GM19467 (cell line): ENCODE results near the gene CMBL.
"Not testable (repeated sequence)": the region's sequence is repeated elsewhere in the genome, so short reads cannot be mapped to it uniquely, and the experiment has no call there.

ENCODE experiments used
- ATAC-seq: cut with Tn5 transposase; IDR thresholded peaks from one replicate; pipeline ENCODE4 v1.9.1; 2021; ENCODE audit warnings: mild to moderate bottlenecking, moderate library complexity; ENCODE audit not compliant: unreplicated experiment

Gene CMBL

DNA sequence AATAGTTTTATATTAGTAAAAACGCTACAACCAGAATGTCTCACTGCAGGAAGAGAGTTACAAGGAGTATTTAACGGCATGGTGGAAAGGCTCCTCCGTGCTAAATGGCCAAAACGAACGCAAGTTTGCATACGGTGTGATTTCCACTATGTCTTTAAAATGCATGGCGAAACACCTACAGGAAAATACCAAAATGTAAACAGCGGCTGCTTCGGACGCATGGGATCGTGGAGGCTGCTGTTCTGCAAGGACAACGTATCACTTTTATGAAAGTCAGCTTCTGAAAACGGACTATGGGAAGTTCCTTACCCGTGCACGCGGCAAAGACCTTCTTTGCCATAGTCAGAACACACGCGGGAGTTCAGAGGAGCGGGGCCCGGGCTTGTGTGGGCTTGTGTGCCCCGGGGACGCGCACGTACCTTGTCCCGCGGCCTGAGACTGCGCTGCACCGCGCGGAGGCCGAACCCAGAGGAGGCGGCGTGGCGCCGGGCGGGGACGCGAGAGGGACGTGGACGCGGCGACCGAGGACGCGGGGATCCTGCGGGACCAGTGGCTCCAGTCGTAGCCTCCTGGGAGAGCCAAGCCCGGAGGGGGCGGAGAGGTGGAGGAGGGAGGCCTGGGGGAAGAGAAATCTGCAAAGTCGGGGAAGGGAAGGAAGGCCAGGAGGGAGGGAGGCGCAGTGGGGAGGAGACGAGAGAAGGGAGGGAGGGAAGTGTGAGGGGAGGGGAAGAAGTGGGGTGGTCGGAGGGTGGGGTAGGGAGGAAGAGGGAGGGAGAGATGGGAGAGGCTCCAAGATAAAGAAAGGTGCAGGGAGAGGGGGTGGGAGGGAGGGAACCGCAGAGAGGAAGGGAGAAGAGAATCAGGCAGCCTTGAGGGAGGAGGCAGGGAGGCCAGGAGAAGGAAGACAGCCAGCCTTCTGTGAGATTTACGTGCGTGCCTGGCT is at the start of gene CMBL:
TSS of gene CMBL (minus strand) at position 697 of the 943 bp plus-strand sequence. CDS start 17,140 bp downstream, outside the sequence.
- ATAC-seq, result peak; percentile 84

GRCh38 chr5:10355071-10355889 is 47.6 kb upstream of the CMBL start:
- no peak for ATAC-seq

- ATAC-seq, result peak; percentile 11
Observed at GRCh38 chr5:10354048-10354872, 46.6 kb upstream of the CMBL start.

DNA sequence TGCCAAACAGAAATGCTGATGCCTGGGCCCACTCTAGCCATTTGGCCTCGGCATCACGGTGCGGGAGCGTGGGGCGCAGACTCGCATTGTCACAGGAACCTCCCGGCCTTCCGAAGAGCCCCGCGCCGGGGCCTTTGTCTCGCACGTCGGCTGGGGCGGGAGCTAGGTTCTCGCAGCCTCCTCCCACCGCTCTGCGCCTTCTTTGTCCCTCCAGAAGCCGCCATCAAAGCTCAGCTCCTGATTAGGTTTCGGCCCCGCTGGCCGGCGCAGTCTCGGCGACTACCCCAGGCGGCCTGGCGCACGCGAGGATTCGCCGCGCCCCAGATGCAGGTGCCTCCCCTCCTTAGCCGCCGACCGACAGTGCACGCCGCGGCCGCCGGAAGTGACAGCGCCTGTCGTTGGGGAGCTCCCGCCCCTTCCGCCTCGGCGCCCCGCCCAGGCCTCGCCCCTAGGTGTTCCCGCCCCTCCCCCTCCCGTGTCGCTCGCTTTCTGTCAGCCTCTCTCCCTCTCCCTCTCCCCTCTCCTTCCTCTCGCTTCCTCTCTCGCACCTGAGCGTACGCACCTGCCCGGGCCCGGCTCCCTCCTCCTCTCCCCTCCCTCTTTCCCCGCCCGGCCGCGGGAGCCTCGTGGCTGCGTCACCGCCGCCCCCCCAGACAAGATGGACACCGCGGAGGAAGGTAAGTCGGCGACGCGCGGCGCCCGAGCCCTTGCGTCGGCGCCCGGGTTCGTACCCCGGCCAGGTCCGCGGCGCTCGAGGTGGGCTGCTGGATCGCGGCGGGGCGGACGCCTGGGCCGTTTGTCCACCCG is 45.7 kb upstream of the CMBL start, which contains the start of gene MARCHF6:
TSS of gene MARCHF6 (plus strand) at position 455 of the 807 bp plus-strand sequence. CDS start at position 659, 204 bp downstream.
- ATAC-seq, result peak; percentile 88

- peak; percentile 17 for ATAC-seq
Observed at GRCh38 chr5:10352430-10353240, 44.9 kb upstream of the CMBL start.

GRCh38 chr5:10351919-10352318 is 44.2 kb upstream of the CMBL start:
- ATAC-seq, result no peak

DNA sequence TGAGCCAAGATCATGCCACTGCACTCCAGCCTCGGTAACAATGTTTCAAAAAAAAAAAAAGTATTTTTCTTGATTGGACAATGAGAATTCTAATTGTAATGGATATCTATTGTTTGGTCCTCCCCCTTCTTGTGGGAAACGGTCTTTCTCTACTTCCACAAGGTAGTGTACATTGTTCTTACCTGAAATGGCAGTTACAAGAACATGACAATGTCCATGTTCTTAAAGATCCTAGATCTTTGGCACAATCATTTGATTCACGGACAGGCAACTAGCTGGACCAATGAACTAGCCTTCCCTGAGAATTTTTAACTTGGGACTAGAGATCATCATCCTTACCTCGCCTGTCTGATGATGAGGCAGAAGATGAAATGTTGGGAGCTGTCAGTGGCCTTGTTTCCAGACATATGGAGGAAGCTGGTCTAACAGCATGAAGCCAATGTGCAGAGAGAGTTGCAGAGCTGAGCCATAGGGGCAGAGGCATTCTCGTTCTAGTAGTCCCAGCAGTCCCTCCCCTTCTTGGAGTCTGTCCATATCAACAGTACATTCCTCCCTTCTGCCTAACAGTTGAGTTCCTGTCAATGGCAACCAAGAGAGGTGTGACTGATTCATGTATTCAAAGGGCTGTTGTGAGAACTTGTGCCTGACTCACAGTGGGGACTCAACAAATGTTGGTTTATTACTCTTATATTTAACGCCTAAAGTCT is 43.6 kb upstream of the CMBL start:
- no peak for ATAC-seq

DNA sequence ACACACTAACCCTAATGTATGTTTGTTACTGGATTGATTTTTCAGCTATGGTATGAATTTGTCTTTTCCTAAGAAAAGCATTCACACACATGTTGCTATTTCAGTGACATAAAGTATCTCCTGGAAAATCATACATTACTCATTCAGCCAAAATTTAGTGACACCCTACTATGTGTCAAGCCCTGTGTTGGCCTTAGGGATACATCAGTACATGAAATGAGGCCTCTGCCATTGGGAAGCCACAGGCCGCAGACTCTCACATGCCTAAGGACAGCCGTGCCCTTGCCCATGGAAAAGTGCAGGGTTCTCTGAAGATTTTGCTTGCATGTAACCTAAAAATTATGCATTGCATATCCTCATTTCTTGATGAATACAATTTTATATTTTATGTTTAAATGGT is 40.6 kb upstream of the CMBL start:
- no peak for ATAC-seq

DNA sequence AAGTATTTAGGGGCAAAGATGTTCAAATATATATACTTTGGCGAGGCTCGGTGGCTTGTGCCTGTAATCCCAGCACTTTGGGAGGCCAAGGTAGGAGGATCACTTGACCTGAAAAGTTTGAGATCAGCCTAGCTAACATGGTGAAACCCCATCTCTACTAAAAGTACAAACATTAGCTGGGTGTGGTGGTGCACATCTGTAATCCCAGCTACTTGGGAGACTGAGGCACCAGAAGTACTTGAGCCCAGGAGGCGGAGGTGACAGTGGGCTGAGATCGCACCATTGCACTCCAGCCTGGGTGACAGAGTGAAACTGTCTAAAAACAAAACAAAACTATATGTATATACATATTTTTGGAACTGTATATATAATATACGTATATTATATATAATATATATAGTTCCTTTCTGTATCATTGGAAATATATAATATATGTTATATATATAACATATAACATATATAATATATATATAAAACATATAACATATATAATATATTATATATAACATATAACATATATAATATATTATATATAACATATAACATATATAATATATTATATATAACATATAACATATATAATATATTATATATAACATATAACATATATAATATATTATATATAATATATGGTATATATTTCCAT is 36.9 kb upstream of the CMBL start:
- ATAC-seq, result not testable (repeated sequence)

DNA sequence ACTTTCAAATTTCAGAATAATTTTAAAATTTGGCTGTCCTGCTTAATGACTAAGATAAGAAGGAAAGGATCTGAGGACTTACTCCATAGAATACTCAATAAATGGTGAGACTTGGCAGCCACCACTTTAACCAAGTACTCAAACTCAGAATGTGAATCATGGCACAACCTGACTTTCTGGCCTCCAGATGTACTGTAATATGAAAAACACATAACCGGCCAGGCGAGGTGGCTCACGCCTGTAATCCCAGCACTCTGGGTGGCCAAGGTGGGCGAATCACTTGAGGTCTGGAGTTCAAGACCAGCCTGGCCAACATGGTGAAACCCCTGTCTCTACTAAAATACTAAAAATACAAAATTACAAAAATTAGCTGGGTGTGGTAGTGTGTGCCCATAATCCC is 35.8 kb upstream of the CMBL start:
- no peak for ATAC-seq

- ATAC-seq, result no peak
Observed at GRCh38 chr5:10339958-10340357, 32.3 kb upstream of the CMBL start.

GRCh38 chr5:10339058-10339811 is 31.5 kb upstream of the CMBL start:
- ATAC-seq, result no peak

- no peak for ATAC-seq
Observed at GRCh38 chr5:10338686-10339057, 31.0 kb upstream of the CMBL start.

DNA sequence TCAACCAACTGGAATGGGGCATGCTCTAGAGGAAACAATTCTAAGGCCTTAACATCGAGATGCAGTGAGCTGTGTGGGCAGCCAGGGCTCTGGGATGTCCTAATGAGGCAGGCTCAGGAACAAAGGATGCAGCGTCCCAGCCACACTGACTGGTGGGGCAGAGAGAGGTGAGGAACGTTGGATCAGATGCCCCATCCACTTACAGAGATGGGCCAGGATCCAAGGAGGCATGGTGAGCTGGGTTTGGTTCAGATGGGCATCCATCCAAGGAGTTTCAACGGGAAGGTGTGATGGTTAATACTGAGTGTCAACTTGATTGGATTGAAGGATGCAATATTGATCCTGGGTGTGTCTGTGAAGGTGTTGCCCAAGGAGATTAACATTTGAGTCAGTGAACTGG is 30.3 kb upstream of the CMBL start:
- no peak for ATAC-seq

DNA sequence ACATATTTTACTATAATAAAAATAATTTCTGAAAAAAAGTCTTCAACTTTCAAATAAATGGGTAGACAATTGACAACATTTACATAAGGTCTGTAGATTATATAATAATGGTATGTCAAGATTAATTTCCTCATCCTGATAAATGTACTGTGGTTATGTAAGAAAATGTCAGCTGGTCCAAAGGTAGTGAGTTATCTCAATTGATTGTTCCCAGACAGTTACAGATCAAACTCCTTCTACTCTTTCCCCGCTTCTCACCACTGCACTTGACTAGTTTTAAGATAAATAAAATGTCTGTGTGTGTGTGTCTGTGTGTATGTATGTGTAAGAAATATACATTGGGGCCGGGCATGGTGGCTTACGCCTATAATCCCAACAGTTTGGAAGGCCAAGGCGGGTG is 29.4 kb upstream of the CMBL start:
- ATAC-seq, result no peak

GRCh38 chr5:10335711-10336470 is 28.2 kb upstream of the CMBL start:
- ATAC-seq, result no peak

GRCh38 chr5:10334831-10335230 is 27.1 kb upstream of the CMBL start:
- no peak for ATAC-seq
